HG03521 (cell line): ENCODE results near the gene RNF187.
"Not testable (repeated sequence)": the region's sequence is repeated elsewhere in the genome, so short reads cannot be mapped to it uniquely, and the experiment has no call there.

Experiments used
- ATAC-seq: cut with Tn5 transposase; IDR thresholded peaks from one replicate; pipeline ENCODE4 v1.9.1; 2021; ENCODE audit warnings: mild to moderate bottlenecking, moderate library complexity; ENCODE audit not compliant: unreplicated experiment

The RNF187 gene

DNA sequence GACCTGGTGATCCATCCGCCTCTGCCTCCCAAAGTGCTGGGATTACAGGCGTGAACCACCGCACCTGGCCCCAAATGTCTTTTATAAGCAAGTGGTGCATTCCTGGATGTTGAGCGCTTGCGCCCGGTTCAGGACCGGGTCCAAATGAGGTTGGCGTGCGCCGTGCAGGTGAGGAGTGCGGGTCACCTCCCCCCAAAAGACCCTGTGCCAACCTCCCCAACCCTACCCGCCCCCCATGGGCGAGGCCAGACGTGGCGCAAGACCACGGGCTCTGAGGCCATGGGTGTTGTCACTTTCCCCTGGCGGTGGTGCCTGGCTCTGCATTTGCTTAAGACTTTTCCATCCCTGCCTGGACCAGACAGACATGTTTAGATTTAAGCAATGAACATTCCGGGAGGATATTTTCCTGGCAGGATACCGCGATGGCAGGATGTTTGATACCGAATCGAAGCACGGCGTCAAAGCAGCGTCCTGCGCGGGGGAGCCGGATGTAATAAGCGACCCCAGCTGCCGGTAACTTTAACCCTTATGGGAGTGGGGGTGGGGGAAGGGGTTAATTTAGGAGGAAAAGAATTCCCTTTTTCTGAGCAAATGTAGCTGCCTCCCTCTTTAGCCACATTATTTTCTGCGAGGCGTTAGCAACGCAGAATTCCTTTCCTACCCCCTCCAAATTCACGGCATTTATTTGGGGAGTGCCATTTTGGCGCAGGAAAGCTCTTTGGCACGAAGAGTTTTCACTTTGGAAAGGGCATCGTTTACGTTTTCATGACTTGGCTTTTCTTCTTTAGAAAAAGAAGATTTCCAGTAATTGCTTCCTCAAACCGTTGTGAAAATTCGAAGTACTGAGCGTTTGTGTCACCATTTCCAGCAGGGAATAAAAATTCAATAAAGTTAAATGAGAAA, 27.8 kb upstream of the RNF187 start:
- peak; percentile 25 for ATAC-seq

DNA sequence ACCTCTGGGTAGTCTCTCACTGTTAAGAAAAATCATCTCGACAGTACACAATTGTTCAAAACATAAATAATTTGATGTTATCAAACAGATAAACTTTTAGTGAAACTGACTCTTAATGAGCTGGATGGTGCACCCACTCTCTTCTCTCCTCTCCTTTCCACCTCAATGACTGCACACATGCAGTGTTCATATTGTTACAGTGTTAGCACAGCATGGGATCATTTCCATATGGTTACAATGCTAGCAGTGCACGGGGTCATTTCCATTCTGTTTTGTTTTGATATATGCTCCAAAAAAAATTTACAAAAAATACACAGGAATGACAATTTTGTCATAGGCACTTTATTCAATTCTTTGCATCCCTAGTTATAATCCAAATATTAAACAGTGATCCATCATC, 26.4 kb upstream of the RNF187 start:
- no peak for ATAC-seq

DNA sequence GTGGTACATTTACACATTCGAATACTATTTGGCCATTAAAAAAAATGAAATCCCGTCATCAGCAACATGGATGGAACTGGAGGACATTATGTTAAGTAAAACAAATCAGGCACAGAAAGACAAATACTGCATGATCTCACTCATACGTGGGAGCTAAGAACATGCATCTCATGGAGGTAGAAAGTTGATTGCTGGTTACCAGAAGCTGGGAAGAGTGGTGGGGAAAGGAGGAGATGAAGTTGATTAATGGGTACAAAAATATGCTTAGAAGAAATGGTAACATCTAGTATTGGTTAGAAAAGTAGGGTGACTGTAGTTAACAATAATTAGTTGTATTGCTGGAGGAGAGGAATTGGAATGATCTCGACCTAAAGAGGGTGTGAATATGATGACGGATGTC, 24.6 kb upstream of the RNF187 start:
- ATAC-seq = no peak

DNA sequence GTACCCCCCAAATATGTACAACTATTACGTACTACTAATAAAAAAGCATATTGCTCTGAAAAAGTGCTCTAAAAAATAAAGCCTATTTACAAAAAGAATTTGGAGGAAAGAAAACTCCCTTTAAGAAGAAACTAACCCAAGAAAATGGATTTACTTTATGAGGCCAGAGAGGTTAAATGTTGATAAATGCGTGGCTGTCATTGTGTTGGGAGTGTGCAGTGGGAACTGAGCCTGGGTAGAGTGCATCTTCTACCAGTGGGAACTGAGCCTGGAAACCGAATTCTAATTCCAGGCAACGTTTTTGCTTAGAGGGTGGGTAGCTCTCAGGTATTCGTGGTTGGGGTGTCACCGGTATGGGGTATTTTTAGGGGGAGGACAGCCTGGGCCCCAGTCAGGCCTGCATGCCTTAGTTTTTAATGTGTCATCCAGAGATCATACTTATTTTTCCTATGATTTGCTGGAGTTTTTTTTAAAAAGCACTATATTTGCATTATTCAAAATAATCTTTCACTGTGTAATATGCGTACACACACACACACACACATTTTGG, 24.1 kb upstream of the RNF187 start:
- no peak for ATAC-seq

DNA sequence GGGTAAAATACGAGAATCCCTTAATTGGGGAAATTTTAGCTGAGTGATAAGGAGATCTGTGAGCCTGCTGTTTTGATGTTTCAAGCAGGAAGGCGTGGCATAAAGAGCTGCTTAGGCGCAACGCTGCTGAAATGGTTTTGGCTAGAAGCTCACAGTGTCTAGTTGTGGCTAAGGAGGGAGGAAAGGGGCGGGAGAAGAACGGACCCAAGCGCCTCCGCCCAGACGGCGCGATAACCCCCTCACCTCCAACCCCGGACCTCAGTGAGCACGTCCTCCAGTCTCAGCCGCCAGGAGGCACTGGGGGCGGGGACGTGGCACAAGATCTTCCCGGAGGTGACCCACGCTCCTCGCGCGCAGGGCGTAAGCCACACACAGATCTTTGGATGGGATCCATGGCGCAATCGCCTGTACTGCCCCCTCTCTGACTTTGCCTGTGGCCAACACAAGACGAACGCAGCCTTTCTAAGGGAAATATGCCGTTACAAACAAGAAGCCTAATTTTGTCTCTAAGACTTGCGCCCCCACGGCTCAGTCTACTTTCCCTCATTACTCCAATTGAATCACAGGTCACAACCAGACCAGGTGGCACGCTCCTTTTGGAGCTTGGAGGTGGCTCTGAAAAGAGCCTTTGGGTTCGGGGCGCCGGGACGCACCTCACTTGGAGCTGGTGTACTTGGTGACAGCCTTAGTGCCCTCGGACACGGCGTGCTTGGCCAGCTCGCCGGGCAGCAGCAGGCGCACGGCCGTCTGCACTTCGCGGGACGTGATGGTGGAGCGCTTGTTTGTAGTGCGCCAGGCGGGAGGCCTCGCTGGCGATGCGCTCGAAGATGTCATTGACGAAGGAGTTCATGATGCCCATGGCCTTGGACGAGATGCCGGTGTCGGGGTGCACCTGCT, 23.4 kb upstream of the RNF187 start:
- peak; percentile 46 for ATAC-seq

DNA sequence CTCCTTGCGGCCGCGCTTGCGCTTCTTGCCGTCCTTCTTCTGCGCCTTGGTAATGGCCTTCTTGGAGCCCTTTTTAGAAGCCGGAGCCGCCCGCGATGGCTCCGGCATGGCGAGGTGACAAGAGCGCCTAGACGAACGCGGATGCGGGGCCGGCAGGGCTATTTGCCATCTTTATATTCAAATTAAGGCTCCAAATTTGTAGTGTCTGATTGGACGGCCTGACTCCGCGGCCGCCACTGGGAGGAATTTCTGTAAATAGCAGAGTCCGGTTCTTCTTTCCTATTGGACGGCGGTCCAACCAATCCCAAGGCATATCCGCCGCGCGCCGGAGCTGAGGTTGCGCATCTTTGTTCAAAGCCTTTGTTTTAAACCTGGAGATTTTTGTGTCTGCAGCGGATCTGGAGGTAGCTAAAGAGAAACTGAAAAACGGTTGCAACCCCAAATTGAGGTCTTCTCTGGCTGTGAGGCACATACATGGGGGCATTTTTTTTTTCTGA, 22.6 kb upstream of the RNF187 start:
- peak; percentile 84 for ATAC-seq

DNA sequence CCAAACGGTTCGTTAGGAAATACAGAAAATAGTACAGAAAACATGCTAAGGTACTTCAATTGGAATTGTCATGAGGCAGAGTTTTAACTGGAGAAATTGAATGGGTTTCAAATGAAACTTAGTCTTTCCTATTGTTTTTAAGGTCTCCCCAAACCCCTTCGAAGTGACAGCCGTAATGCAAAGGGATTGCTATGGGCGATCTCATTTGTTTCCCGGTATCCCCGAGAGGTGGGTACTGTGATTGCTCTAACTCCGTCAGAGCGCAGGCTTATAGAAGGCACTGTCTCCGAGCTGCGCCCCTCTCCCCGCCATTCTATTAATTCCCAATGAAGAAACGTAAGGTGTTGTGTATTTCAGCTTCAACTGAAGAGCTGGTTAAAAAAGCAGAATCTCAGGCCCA, 22.0 kb upstream of the RNF187 start:
- no peak for ATAC-seq

DNA sequence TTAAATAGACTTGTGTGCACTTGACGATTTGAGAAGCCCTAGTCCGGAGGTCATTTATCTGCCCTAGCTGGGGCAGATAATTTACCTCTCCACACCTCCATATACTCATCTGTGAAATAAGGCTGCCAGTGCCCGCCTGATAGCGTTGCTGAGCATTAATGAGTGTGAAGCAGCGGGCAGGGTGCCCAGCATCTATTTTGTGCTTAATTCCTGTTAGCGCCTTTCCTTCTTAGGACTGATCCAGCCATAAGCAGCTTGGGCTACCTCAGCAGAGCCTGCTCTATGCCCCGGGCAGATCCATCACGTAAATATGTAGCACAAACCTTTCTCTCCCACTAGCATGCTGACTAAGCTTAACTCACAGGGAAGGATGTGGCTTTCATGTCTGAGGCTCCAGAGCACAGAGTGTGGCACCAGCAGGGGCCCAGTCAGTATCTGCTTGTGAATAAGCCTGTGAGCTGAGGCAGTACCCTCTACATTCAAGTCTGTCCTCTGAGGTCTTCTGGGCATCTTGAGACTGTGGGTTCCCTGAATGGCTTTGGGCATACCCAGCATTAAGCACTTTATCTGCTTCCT, 21.5 kb upstream of the RNF187 start:
- ATAC-seq = no peak

DNA sequence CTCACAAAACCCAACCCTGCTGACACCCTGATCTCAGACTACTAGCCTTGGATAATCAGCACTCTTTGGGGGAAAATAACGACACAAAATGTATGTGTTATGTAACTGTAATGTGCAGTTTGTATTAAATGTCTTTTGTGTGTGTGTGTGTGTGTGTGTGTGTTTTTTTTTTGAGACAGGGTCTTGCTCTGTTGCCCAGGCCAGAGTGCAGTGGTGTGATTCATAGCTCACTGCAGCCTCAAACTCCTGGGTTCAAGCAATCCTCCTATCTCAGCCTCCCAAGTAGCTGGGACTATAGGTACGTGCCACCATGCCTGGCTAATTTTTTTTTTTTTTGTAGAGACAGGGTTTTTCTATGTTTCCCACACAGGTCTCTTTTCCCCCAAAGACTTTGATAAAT, 19.0 kb upstream of the RNF187 start:
- not testable (repeated sequence) for ATAC-seq

DNA sequence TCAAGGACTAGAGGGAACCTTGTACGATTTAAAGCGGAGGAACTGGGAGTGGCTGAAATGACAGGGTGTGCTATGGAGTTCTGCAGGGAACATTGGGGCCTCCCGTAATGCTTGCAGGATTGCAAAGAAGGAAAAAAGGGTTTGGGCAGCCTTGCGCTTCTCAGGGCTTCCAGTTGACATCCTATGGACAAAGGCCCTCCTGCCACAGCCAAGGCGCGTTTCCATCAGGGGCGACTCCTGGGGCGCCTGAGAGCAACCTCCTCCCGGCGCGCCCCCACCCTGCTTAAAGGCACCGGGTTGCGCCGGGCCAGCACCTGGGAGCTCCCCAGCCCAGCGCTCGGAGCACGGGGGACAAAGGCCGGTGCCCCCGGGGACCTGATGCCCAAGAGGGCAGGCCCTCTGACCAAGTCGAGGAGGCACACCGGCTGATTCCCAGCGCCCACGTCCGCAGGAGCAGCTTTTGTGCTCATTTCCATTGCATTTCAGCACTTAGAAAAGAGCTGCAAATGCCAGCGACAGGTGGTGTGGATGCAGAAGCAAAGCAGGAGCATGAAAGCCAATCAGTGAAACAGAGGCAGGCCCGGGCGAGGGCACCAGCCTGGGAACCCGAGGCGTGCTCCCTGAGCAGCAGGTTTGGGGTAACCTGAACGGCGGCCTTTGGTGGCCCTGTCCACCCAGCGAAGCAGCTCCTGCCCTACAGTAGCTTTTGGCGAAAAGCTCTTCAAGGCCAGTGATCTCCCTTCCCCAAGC, 17.6 kb upstream of the RNF187 start:
- ATAC-seq = no peak

DNA sequence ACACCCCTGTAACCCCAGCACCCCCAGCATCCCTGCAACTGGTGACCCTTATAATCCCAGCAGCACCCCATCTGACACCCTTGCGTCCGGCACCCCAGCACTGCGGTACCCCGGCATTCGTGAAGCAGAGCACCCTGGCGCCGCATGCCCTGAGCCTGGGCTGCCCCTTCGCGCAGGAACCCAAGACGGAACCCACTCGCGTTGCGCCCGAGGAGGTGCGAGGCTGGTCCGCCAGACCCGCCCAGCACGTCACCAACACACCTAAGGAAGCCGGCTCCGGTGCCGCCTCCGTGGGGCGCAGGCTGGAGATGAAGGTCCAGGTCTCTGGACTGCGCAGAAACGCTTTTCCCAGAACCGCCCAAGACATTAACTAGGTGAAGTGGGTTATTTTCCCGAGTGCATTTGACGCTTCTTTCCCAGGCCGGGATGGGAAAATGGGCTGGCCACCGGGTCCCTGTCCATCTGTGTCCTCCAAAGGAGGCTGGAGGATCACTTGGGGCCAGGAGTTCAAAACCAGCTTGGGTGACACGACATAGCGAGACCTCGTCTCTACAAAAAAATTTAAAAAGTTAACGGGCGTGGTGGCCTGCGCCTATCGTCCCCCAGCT, 15.9 kb upstream of the RNF187 start:
- ATAC-seq = no peak

DNA sequence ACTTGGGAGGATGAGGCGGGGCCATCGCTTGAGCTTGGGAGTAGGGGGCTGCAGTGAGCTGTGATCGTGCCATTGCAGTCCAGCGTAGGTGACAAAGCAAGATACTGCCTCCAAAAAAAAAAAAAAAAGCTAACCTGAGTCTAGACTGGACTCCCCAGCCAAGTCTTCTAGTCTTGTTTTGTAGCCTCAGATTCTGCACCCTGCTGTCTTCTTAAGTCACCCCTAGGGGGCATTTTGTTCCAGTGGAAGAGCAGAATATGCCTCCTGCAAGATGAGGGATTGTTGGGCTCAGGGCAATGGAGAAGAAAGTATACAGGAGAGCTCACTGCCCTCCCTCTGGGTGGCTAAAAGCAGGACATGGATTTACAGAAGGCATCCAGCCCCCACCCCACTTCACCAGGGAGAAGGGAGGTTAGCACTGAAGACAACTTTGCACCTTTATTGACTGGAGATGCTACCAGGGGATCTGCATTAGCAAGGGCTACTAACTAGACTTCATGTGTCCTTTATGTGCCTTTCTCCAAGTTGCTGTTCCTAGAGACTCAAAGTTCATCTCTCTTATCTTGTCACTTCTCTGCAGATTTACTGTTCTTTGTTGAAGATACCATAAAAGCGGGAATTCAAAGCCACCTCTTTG, 15.3 kb upstream of the RNF187 start:
- no peak for ATAC-seq

DNA sequence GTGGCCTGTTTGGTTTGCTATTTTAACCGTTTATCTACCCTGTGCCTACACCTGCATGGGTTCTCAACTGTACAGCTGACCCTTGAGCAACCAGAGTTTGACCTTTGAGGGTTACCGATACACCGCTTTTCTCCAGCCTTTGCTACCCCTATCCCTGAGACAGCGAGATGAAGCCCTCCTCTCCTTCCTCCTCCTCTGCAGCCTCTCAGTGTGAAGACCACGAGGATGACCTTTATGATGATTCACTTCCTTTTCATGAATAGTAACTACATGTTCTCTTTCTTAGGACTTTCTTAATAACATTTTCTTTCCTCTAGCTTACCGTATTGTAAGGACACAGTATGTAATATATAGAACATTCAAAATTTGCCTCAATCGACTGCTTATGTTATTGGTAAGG, 14.5 kb upstream of the RNF187 start:
- ATAC-seq = no peak

DNA sequence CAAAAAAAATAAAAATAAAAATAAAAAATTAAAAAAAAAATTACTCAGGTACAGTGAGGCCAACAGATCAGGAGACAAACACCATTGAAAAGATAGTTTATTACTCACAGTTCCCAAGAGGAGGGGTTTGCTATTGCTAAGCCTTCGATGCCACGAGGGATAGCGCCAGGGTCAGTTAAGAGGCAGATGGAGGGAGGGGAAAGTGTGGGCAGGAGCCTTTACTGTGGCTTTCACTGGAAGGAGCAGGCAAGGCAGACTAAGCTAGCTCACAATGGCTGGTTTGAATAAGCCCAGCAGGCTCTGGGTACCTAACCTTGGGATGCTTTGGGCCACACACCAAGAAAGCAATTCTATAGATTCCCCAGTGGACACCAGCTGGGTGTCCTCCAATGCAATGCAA, 12.7 kb upstream of the RNF187 start:
- ATAC-seq = no peak

DNA sequence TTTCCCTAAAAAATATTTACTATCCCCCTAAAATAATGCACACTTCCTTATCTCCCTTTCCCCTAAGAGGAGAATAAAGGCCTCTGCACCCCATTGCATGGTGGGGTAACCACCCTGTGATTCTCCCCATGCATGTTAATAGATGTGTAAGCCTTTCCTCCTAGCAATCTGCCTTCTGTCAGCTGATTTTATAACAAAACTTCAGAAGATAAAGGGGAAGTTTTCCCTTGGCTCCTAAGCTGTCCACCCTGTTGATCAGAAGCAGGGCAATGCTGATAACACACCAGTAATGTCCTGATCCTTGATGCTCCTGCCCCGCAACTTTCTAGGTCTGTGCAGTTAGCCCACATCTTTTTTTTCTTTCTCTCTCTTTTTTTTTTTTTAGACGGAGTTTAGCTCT, 11.4 kb upstream of the RNF187 start:
- ATAC-seq = no peak

DNA sequence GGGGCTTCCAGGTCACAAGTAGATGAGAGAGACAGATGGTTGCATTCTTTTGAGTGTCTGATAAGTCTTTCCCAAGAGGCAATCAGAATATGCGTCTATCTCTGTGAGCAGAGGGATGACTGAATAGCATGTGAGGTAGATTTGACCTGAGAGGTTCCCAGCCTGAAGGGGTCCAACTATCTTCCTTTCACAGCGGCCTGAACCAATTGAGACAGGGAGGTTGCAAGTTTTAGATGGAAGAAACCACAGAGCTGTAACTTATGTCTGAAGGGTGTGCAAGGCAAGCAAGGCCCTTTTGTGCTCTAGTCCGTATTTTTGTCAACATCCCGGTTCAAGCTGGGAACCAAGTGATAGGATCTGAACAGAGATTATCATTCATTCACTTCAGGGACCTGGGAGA, 9.9 kb upstream of the RNF187 start:
- no peak for ATAC-seq

DNA sequence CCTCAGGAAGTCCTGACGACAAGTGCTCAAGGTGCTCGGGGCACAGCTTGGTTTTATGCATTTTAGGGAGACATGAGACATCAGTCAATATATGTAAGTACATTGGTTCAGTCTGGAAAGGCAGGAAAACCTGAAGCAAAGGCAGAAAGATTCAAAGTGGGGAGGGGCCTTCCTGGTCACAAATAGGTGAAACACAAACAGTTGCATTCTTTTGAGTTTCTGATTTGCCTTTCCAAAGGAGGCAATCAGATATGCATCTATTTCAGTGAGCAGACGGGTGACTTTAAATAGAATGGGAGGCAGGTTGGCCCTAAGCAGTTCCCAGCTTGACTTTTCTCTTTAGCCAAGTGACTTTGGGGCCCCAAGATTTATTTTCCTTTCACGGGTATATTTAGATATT, 8.9 kb upstream of the RNF187 start:
- no peak for ATAC-seq

DNA sequence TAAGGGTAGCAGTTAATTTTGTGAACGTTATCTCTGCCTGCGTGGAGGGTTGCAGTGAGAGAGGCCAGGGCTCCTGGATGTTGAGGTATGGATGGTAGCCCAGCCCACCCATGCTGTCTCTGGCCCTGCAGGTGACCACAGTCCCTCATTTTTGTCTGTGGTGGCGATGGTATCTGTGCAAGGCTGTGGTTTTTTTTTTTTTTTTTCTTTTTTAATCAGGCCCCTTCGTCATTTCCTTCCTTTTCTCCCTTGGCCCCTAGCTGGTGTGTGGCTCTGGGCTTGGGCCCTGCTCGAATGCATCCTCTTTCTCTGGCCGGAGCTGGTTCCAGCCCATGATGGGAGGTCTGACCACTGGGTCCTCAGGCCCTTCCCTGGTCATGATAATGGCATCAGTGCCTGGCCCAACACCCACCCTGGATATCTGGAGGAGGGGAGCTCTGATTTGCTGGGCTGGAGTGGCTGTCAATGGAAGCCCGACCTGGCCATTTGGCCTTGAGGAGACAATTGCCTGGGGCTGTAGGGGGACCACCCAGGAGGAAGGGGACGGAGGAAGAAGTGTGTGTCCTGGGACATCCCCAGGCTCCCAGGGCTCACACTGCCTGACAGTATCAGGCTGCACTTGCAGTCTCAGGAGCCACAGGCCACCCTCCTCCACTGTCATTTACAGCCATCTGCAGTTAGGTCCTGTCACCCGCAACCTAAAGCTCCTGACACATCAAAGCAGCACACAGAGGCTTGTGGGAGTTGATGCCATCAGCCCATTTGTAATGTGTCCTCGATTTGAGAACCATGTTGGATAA, 8.1 kb upstream of the RNF187 start:
- no peak for ATAC-seq

DNA sequence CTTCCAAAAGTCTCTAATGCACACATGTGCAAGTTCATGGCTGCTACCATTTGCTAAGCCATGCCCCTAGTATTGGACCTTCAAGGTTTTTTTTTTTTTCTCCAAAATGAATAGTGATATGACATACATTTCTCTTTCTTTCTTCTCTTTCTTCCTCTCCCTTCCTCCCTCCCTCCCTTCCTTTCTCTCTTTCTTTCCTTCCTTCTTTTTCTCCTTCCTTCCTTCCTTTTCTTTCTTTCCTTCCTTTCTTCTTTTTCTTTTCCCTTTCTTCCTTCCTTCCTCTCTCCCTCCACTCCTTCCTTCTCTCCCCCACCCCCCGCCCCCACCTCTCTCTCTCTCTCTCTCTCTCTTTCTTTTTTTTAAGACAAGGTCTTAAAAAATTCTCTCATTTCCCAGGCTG, 3.4 kb upstream of the RNF187 start:
- no peak for ATAC-seq
